Mucosa of gallbladder (tissue), 1 donor: Measurements from ENCODE around the gene TTC38. TPM values are rescaled to one million over a fixed set of nuclear protein-coding genes. Genes with fewer than 3 reads are reported as not detected.
"Not testable (repeated sequence)": the region's sequence is repeated elsewhere in the genome, so short reads cannot be mapped to it uniquely, and the experiment has no call there.

Source experiments
- DNase-seq: peaks from one replicate; pipeline ENCODE4 v3.0.0-alpha.2; 2020; ENCODE audit warnings: low spot score
- total RNA-seq: library from RNA; stranded (reverse); gene quantifications from one replicate; pipeline ENCODE4 v1.2.1, GENCODE V29; 2021
- donor health status: DM: no; HTN: no; CAD: no.

Gene TTC38
- total RNA-seq, 1 donor from 2014 or later = 90.4 TPM

GRCh38 chr22:46295277-46295971 is 27.6 kb downstream of the TTC38 start:
- DNase-seq = no peak

- DNase-seq = peak; percentile 98
These were observed 28.7 kb downstream of the TTC38 start, which contains the start of gene GTSE1 for GRCh38 chr22:46296257-46297150. TSS of gene GTSE1 (plus strand) at chr22:46296870. CDS start at chr22:46297401, 531 bp downstream.

- no peak for DNase-seq
These were observed 29.5 kb downstream of the TTC38 start for GRCh38 chr22:46297151-46297812.

GRCh38 chr22:46299101-46299500 is 31.3 kb downstream of the TTC38 start:
- DNase-seq = no peak

GRCh38 chr22:46300491-46300890 is 32.7 kb downstream of the TTC38 start:
- DNase-seq = no peak

GRCh38 chr22:46303347-46303965 is 35.6 kb downstream of the TTC38 start:
- no peak for DNase-seq

- no peak for DNase-seq
These were observed 40.6 kb downstream of the TTC38 start for GRCh38 chr22:46308283-46308988.

GRCh38 chr22:46309526-46310085 is 41.8 kb downstream of the TTC38 start:
- no peak for DNase-seq

- no peak for DNase-seq
These were observed 44.2 kb downstream of the TTC38 start for GRCh38 chr22:46312056-46312455.

- DNase-seq = not testable (repeated sequence)
These were observed 45.0 kb downstream of the TTC38 start for GRCh38 chr22:46312848-46313247.

- DNase-seq = no peak
These were observed 48.2 kb downstream of the TTC38 start for GRCh38 chr22:46315976-46316375.

GRCh38 chr22:46317646-46318045 is 49.8 kb downstream of the TTC38 start:
- DNase-seq = no peak

- no peak for DNase-seq
These were observed 50.8 kb downstream of the TTC38 start for GRCh38 chr22:46318576-46318975.

GRCh38 chr22:46319319-46319718 is 51.5 kb downstream of the TTC38 start:
- DNase-seq = no peak

GRCh38 chr22:46320166-46320710 is 52.4 kb downstream of the TTC38 start:
- DNase-seq = no peak

- DNase-seq = no peak
These were observed 53.0 kb downstream of the TTC38 start for GRCh38 chr22:46320716-46321386.

GRCh38 chr22:46322711-46323110 is 54.9 kb downstream of the TTC38 start:
- DNase-seq = no peak

- no peak for DNase-seq
These were observed 55.4 kb downstream of the TTC38 start for GRCh38 chr22:46323162-46323561.

- DNase-seq = no peak
These were observed 58.4 kb downstream of the TTC38 start for GRCh38 chr22:46326066-46326680.
